Panc1 (cell line): ENCODE data around the gene BEX2. TPM values are rescaled to one million over a fixed set of nuclear protein-coding genes. Genes with fewer than 3 reads are reported as not detected.

Experiments
- ATAC-seq: fragments of 200-7000 bp; cut with Tn5 transposase; 2 replicates; pipeline ENCODE4 v1.9.1; 2020; ENCODE audit warnings: mild to moderate bottlenecking, moderate library complexity
- BruUV-seq: library from RNA; stranded (reverse); fragments of 400-500 nt; replicated peaks from 2 replicates; lab custom pipeline; 2021; lab: Mats Ljungman, UMichigan
- CTCF ChIA-PET: fragments of 300-600 bp; sonication (Branson Sonifier 250); formaldehyde crosslinking; loops from one replicate; lab custom pipeline; 2022; ENCODE audit warnings: antibody characterized with exemption; lab: Charles Lee
- POLR2A ChIA-PET: fragments of 300-600 bp; sonication (Branson Sonifier 250); formaldehyde crosslinking; loops from one replicate; lab custom pipeline; 2022; ENCODE audit warnings: antibody characterized with exemption; lab: Charles Lee
- DNase-seq: peaks from one replicate; pipeline ENCODE4 v3.0.0-alpha.2; 2010; ENCODE audit warnings: low read depth, low spot score
- H3K27ac ChIP-seq: 2 replicates; pipeline ENCODE4 v1.5.1; 2011; ENCODE audit warnings: mild to moderate bottlenecking, low read length, inconsistent platforms
- H3K27me3 ChIP-seq: fragments of 200-500 bp; sonication (Bioruptor generic); 2 replicates; pipeline ENCODE4 v1.6.0; 2014; ENCODE audit warnings: low read length, inconsistent platforms; ENCODE audit not compliant: control insufficient read depth, insufficient read depth
- H3K36me3 ChIP-seq: fragments of 200-500 bp; sonication (Bioruptor generic); 2 replicates; pipeline ENCODE4 v1.5.1; 2014; ENCODE audit warnings: inconsistent platforms, mild to moderate bottlenecking, low read length, moderate library complexity; ENCODE audit not compliant: control insufficient read depth, insufficient read depth
- H3K4me1 ChIP-seq: 2 replicates; pipeline ENCODE4 v1.5.1; 2011; ENCODE audit warnings: inconsistent platforms, mild to moderate bottlenecking, low read length, moderate library complexity; ENCODE audit not compliant: control insufficient read depth, insufficient read depth
- H3K4me3 ChIP-seq, 2 experiments: 2 replicates each; pipeline ENCODE4 v1.5.1; 2011 to 2012; ENCODE audit warnings: low read depth in 2 of 2, low read length in 2 of 2, mild to moderate bottlenecking in 2 of 2, inconsistent platforms in 1 of 2, moderate library complexity in 1 of 2
- H3K9me3 ChIP-seq: fragments of 200-500 bp; sonication (Bioruptor generic); 2 replicates; pipeline ENCODE4 v1.5.1; 2014; ENCODE audit warnings: low read depth, mild to moderate bottlenecking, inconsistent platforms, low read length, moderate library complexity; ENCODE audit not compliant: control insufficient read depth, insufficient read depth
- CTCF ChIP-seq: fragments of 450-650 bp; IDR thresholded peaks from 2 replicates; pipeline ENCODE4 v1.5.1; 2017; ENCODE audit warnings: mild to moderate bottlenecking
- POLR2AphosphoS5 ChIP-seq: IDR thresholded peaks from 2 replicates; pipeline ENCODE4 v1.6.1; 2012; ENCODE audit warnings: mild to moderate bottlenecking, low read depth, low read length, moderate library complexity
- SIN3A ChIP-seq: IDR thresholded peaks from 2 replicates; pipeline ENCODE4 v1.6.1; 2012; ENCODE audit warnings: low read depth, mild to moderate bottlenecking, low read length, moderate library complexity, borderline replicate concordance; ENCODE audit not compliant: insufficient read depth
- TCF7L2 ChIP-seq: IDR thresholded peaks from 2 replicates; pipeline ENCODE4 v1.6.1; 2011; ENCODE audit warnings: mild to moderate bottlenecking, low read depth, low read length, inconsistent platforms
- in situ Hi-C: cut with HindIII; loops from 2 replicates; pipeline ENCODE4 v1.10.0; 2016; ENCODE audit warnings: low sequenced_read_pairs, low pct_unique_long_range_greater_than_20kb
- intact Hi-C: fragments of 100-400 bp; cut with micrococcal nuclease; formaldehyde crosslinking; loops from one replicate; pipeline ENCODE4 v1.10.0; 2022; ENCODE audit not compliant: unreplicated experiment
- total RNA-seq: library from RNA; stranded (reverse); gene quantifications from one replicate; pipeline ENCODE4 v1.2.1, GENCODE V29; 2021; ENCODE audit not compliant: unreplicated experiment
- TF ChIP-seq, protein P1 (sequence below), 2 experiments: IDR thresholded peaks; 2 replicates each; pipeline ENCODE4 v1.6.1; 2011 to 2012; ENCODE audit warnings: low read depth in 2 of 2, control low read depth in 1 of 2, low read length in 1 of 2, mild to moderate bottlenecking in 1 of 2, moderate library complexity in 1 of 2; ENCODE audit not compliant: insufficient read depth in 1 of 2

BEX2 gene
- total RNA-seq, 1 experiment from 2014 or later, result 9.1 TPM

GRCh38 chrX:103276581-103277002 is 34.2 kb downstream of the BEX2 start, which contains the start of gene TCEAL5:
Gene TCEAL5 (minus strand): TSS chrX:103276750. CDS start chrX:103274563, 2,187 bp downstream.
- H3K27me3 ChIP-seq, result peaks cover 13% of the 10 kb centered on the region
- ChIA-PET CTCF (no interaction called here), POLR2A (no interaction called here)
- no peaks in the 10 kb centered on the region for H3K4me1 ChIP-seq
- intact Hi-C loops (no loop called here), in situ Hi-C loops (no loop called here)
- ATAC-seq, result no peak
- no peak within 1 kb of the TSS for H3K27ac ChIP-seq
- H3K36me3 ChIP-seq, result no peaks in the 10 kb centered on the region
- no peak within 1 kb of the TSS; a peak in 1 of 4 replicates for H3K4me3 ChIP-seq
- TF ChIP-seq, protein P1, sequence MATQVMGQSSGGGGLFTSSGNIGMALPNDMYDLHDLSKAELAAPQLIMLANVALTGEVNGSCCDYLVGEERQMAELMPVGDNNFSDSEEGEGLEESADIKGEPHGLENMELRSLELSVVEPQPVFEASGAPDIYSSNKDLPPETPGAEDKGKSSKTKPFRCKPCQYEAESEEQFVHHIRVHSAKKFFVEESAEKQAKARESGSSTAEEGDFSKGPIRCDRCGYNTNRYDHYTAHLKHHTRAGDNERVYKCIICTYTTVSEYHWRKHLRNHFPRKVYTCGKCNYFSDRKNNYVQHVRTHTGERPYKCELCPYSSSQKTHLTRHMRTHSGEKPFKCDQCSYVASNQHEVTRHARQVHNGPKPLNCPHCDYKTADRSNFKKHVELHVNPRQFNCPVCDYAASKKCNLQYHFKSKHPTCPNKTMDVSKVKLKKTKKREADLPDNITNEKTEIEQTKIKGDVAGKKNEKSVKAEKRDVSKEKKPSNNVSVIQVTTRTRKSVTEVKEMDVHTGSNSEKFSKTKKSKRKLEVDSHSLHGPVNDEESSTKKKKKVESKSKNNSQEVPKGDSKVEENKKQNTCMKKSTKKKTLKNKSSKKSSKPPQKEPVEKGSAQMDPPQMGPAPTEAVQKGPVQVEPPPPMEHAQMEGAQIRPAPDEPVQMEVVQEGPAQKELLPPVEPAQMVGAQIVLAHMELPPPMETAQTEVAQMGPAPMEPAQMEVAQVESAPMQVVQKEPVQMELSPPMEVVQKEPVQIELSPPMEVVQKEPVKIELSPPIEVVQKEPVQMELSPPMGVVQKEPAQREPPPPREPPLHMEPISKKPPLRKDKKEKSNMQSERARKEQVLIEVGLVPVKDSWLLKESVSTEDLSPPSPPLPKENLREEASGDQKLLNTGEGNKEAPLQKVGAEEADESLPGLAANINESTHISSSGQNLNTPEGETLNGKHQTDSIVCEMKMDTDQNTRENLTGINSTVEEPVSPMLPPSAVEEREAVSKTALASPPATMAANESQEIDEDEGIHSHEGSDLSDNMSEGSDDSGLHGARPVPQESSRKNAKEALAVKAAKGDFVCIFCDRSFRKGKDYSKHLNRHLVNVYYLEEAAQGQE (IDR thresholded peaks at IDR 0.05; ENCODE audit: insufficient read depth in 1 of 2, low read depth in 2 of 2, low read length in 1 of 2), result no peak
- TF ChIP-seq CTCF, result no peak
- no peak for TF ChIP-seq TCF7L2
- no peak for TF ChIP-seq SIN3A
- no peak for TF ChIP-seq POLR2AphosphoS5
- H3K9me3 ChIP-seq, result no peaks in the 10 kb centered on the region
- BruUV-seq, result no TSS peak
- DNase-seq, result no peak

DNA sequence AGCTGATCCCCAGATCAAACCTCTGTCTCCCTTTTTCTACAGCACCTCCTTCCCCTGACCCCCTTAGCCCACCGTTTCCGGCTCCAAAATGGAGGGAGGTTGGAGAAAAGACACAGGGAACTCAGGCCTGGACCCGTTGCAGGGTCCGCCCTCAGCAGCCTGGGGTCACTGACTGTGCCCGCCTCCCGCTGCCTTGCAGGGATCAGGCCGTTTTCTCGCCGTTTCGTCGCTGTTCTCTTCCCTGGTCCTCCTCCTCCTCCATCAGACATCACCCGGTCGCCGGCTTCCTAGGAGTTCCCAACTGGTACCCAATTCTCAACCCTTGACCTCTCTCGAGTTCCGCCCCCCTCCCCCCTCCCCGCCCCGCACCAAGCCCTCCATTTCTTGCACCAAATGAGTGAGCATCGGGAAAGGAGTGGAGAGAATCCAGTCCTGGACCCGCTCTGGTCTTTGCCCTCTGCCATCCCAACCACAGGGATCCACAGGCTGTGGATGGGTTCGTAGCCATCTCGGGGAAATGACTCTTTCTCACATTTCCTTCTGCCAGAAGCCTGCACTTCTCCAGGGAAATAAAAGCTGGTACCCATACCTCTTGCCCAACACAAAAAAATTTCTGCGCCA is 34.7 kb downstream of the BEX2 start:
- H3K27ac ChIP-seq, result no peak overlapping the region
- no peaks in the 10 kb centered on the region for H3K36me3 ChIP-seq
- POLR2A ChIA-PET, result no interaction called here
- H3K27me3 ChIP-seq, result peaks cover 13% of the 10 kb centered on the region
- no peaks in the 10 kb centered on the region for H3K4me1 ChIP-seq
- no TSS peak for BruUV-seq
- in situ Hi-C loops (no loop called here), intact Hi-C loops (no loop called here)
- TF ChIP-seq, protein P1 (IDR thresholded peaks at IDR 0.05; ENCODE audit: insufficient read depth in 1 of 2, low read depth in 2 of 2, low read length in 1 of 2), result no peak
- TF ChIP-seq POLR2AphosphoS5 (no peak), SIN3A (no peak), CTCF (no peak), TCF7L2 (no peak)
- ATAC-seq, result no peak
- H3K4me3 ChIP-seq, result no peak overlapping the region; a peak in 1 of 4 replicates
- CTCF ChIA-PET, result no interaction called here
- DNase-seq, result no peak
- H3K9me3 ChIP-seq, result no peaks in the 10 kb centered on the region
